ENCODE data around the gene H6PD. TPM values are rescaled to one million over a fixed set of nuclear protein-coding genes. Genes with fewer than 3 reads are reported as not detected.
A peak's percentile ranks its signal among the peaks of the same experiment; 100 is the strongest.

H6PD gene
- total RNA-seq, 1 experiment from 2014 or later = 8.4 TPM

DNA sequence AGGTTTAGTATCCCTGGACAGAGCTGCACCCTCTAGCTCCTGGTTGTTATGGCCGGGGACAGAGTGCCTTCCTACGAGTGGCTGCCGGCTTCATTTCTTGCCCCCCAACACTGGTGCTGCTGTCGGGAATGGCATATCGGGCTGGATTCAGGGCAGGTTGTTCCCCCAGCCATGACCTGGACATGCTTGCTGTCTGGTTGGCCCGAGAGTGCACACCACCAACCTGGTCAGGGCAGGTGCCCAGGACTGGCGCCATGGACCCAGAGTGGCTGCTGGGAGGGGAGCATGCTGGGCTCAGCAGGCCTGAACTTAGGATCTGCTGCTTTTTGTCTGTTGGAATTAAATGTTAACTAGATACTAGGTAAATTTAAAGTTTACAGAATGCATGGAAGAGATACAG, 21.8 kb downstream of the H6PD start:
- no peak for DNase-seq (ENCODE audit: low read depth)

GRCh38 chr1:9257851-9258250, 23.3 kb downstream of the H6PD start:
- no peak for DNase-seq (ENCODE audit: low read depth)

DNA sequence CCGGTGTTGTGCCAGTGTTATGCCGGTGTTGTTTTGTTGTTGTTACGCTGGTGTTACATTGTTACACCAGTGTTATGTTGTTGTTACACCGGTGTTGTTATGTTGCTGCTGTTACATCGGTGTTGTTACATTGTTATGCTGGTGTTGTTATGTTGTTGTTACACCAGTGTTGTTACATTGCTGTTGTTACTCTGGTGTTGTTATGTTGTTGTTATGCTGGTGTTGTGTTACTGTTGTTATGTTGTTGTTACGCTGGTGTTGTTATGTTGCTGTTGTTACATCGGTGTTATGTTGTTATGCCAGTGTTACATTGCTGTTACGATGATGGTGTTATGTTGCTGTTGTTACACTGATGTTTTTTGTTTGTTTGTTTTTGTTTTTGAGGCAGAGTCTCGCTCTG, 24.1 kb downstream of the H6PD start:
- no peak for DNase-seq (ENCODE audit: low read depth)

- no peak for DNase-seq (ENCODE audit: low read depth)
Observed at GRCh38 chr1:9260059-9260766, 25.6 kb downstream of the H6PD start.

GRCh38 chr1:9261496-9261895, 26.9 kb downstream of the H6PD start:
- DNase-seq (ENCODE audit: low read depth) = no peak

DNA sequence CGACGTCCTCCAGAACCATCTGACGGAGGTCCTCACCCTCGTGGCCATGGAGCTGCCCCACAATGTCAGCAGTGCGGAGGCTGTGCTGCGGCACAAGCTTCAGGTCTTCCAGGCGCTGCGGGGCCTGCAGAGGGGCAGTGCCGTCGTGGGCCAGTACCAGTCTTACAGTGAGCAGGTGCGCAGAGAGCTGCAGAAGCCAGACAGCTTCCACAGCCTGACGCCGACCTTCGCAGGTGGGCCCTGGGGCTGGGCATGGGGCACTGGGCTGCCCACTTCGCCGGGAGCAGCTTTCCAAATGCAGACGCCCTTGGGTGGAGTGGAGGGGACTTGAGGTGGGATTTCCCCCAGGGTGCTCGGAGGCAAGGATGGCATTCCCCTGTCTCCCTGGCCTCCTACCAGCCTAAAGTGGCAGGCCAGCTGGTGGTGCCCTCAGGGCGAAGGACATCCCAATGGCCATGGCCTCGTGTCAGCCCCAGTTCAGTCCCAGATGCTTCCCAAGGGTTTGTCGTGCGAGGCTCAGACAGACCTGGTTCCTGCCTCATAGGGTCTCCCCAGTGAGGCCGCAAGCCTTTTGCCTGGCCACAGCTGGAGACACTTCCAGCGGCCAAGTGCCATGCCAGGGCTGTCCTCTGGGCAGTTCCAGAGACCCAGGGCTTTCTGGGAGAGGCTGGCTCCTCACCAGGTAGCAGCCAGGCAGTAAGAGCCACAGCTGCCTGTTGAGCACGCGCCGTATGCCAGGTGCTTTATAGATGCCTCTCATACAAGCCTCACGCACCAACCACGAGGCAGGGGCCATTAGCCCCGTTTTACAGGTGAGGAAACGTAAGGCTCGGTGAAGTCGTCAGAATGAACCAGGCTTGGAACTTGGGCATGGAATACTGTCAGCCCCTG, 27.8 kb downstream of the H6PD start:
- no peak for DNase-seq (ENCODE audit: low read depth)

DNA sequence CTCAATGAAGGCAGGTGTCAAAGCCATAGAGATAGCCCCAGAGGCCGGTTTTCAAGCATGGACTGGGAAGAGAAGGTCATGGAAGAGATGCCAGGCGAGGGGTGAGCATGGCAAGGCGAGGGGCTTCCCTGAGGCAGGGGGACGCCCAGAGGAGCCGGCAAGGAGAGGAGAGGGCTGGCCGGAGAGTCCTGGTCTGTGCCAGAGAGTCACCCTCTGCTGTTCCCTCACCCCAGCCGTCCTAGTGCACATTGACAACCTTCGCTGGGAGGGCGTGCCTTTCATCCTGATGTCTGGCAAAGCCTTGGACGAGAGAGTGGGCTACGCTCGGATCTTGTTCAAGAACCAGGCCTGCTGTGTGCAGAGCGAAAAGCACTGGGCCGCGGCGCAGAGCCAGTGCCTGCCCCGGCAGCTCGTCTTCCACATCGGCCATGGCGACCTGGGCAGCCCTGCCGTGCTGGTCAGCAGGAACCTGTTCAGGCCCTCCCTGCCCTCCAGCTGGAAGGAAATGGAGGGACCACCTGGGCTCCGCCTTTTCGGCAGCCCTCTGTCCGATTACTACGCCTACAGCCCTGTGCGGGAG, 28.8 kb downstream of the H6PD start:
- DNase-seq (ENCODE audit: low read depth) = no peak

DNA sequence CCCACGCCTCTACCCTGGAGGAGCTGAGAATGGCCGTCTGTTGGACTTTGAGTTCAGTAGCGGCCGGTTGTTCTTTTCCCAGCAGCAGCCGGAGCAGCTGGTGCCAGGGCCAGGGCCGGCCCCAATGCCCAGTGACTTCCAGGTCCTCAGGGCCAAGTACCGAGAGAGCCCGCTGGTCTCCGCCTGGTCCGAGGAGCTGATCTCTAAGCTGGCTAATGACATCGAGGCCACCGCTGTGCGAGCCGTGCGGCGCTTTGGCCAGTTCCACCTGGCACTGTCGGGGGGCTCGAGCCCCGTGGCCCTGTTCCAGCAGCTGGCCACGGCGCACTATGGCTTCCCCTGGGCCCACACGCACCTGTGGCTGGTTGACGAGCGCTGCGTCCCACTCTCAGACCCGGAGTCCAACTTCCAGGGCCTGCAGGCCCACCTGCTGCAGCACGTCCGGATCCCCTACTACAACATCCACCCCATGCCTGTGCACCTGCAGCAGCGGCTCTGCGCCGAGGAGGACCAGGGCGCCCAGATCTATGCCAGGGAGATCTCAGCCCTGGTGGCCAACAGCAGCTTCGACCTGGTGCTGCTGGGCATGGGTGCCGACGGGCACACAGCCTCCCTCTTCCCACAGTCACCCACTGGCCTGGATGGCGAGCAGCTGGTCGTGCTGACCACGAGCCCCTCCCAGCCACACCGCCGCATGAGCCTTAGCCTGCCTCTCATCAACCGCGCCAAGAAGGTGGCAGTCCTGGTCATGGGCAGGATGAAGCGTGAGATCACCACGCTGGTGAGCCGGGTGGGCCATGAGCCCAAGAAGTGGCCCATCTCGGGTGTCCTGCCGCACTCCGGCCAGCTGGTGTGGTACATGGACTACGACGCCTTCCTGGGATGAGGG, 29.7 kb downstream of the H6PD start:
- DNase-seq (ENCODE audit: low read depth) = no peak

DNA sequence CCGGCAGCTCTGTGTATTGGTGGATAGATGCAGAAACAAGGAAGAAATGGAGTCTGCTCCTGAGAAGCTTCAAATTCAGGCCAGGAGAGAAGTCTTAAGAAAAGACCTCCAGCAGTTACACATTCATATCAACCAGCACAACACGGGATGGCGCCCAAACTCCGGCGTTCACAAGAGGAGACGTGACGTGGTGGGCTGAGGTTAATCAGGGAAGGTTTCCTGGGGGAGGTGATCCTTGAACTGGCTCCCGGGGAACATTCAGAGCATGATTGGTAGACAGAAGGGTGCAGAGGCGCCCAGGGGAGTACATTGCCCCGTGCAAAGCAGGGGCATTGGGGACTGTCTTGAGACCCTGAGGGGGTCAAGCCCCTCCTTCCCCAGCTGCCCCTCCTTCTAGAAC, 30.5 kb downstream of the H6PD start:
- DNase-seq (ENCODE audit: low read depth) = no peak

DNA sequence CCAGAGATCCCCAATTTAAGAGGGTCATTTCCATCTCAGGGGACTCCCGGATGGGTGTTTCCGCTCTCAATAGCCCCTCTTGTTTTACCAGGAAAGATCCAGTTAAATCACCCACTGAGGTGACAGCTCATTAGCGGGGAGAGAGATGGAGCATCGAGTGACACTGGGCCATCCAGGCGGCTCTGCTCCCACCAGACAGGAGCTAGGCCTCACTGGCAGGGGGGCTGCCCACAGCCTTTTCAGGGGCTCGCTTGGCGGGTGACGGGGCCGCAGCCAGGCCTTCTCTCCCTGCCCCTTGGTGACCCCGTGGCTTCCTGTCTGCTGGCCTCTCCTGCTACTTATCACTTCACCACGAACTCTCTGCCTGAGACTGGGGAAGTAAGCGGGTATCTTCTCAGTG, 31.4 kb downstream of the H6PD start:
- DNase-seq (ENCODE audit: low read depth) = no peak

GRCh38 chr1:9267352-9267686, 32.7 kb downstream of the H6PD start:
- DNase-seq (ENCODE audit: low read depth) = no peak

DNA sequence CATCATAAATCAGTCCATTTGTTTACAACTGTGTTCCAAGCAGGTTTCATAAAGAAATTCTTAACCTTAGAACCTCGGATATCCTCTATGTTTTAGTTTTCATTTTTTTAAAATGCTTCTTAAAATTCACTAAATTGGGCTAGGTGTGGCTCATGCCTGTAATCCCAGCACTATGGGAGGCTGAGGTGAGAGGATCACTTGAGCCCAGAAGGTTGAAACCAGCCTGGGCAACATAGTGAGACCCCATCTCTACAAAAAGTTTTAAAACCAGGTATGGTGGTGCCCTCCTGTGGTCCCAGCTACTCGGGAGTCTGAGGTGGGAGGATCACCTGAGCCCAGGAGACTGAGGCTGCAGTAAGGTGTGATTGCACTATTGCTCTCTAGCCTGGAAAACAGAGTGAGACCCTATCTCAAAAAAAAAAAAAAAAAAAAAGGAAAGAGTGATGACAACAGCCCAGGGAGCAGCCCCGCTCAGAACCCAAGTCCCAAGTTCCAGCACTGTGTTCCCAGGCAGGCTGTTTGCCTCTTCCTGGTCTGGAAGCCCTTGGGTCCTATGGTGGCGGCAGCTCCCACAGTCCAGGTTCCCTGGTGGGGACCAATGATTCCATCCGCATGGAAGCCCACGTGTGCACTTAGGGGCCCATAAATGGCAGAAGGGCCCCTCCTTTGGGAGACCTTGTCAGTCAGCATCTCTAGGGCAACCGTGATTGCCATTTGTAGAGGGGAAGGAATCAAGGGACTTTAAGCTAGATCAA, 33.4 kb downstream of the H6PD start:
- no peak for DNase-seq (ENCODE audit: low read depth)

DNA sequence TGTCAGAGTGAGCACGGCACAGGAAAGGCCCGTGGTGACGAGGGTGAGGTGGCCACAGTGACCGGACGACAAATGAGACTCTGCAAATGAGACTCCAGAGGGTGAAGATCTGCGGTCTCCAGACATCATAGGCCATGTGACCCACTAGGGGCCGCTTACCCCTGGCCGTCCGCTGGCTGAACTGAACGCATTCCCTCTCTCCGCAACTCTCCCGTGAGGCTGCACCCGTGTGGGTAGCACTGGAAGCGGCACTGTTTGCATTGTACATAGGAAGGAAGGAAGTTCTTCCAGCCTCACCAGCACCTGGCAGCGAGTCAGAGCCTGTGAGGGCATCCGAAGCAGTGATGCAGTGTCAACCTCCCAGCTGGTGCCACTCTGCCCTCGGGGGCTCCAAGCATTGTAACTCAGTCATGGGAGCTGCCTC, 34.5 kb downstream of the H6PD start:
- DNase-seq (ENCODE audit: low read depth) = peak; percentile 30

GRCh38 chr1:9269721-9270120, 35.1 kb downstream of the H6PD start:
- no peak for DNase-seq (ENCODE audit: low read depth)

DNA sequence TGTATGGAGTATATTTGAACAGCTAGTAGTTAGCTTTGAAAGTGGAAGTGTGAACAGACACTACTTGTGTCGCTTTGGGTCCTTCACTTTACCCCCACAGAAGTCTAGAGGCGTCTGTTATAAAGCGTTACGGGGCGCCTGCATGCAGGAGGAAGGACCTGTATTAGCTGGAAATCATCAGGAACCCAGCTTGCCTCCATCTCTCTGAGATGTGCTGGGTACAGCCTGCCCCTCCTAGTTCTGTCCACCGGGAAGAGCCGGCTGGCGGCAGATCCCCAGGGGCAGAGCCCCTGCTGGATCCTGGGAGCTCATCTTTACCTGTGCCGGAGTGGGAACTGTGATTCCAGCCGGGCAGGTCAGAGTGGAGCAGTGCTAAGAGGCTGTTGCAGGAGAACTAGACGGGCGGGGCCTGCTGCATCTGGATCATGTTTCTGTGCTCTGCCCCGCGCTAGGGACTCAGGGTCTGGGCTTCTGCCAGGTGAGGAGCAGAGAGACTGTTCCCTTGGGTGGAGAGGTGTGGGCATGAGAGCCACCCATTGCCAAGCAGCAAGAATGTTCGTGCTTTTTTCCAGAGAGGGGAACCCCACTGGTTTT, 35.8 kb downstream of the H6PD start:
- no peak for DNase-seq (ENCODE audit: low read depth)

- no peak for DNase-seq (ENCODE audit: low read depth)
Observed at GRCh38 chr1:9271283-9271682, 36.7 kb downstream of the H6PD start.

DNA sequence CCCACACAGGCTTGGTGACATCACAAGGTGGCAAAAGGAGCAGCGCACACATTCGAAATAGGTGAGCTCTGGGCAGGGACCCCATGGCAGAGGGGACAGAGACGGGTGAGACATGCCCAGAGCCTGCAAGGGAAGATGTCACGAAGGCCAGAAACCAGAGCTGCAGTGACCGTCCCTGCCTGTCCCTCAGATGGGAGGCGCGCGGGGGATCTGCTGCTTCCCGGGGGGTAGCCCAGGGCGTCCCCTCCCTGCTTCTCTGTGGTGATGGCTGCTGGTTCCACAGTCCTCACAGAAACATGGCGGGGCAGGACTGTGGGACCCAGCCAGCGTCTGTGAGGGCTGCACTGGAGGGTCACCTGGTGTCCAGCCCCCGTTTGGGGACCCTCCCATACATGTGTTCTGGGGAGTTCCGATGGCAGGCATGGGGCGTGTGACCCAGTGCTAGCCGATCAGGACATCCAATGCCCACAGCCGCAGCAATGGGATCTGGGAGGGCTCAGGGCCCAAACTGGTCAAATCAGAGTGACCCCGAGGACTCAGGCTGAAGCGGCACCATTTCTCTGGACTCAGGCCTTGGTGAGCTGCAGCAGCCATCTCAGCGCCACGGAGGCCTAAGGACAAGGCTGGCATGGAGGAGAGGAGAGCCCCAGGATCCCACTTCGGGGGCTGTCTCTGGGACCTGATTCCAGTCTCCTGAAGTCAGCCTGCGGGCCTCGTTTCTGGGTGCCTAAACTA, 37.5 kb downstream of the H6PD start:
- no peak for DNase-seq (ENCODE audit: low read depth)

DNA sequence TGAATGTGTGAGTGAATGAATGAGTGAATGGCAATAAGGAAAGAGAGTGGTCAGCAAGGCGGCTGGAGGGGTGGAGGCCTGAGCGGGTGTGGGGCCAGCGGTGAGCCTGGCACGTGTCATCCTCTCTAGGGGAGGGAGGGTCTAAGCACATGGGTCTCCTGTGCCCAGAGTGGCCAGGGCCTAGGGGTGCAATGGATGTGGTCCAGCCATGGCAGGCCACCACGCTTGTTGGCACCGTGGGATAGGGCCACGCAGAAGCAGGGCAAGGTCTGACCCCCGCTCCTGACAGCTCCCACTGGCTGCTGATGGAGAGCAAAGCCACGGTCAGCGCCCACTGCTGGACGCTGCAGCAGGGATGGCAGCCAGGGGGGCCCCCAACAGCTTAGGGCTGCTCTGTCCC, 38.6 kb downstream of the H6PD start:
- DNase-seq (ENCODE audit: low read depth) = no peak

GRCh38 chr1:9275161-9275560, 40.6 kb downstream of the H6PD start:
- peak; percentile 75 for DNase-seq (ENCODE audit: low read depth)

GRCh38 chr1:9275567-9276034, 41.0 kb downstream of the H6PD start:
- DNase-seq (ENCODE audit: low read depth) = peak; percentile 98
